Measurements from ENCODE around the gene HLA-DOA. TPM values are rescaled to one million over a fixed set of nuclear protein-coding genes. Genes with fewer than 3 reads are reported as not detected.

The HLA-DOA gene
- total and polyA plus RNA-seq, 2 donors (not counting 1 experiment from before 2014, with no cell fraction given), result 209 to 338 TPM

DNA sequence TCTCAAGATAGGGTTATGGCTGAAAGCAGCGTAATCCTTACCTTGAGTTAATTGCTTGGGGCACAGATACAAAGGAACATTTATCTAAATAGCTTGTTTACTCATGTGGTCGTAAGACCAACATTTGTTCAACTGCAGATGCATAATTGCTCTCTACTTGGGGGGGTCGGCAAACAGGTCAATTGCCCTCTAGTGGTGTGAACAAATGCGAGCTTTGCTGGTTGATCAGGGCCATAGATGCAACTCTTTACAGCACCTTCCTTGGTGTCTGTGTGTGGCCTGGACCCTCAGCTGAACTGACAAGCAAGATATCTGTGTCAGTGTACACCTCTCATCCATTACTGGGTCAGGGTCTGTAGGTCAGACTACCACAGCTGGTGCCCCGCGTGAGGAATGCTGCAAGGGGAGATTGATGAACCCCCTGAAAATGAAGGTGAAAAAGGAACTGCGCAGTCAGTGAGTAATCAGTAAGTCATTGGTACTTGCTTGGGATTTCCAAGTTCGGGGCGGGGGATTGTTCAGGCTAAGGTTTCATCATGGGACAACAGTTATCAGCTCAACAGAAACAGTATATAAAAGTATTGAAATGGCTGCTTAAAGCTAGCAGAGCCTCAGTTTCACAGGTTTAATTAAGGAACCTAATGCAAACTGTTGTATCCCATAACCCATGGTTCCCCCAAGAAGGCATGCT is 40.1 kb upstream of the HLA-DOA start:
- ChIA-PET POLR2A (interaction anchor here (1.0 to 2.2 kb wide), 2 partner anchors 24 to 203 kb away, joined by 3 to 7 read pairs; partner anchors contain the start of gene HLA-DPA1), CTCF (interaction anchor here (0.7 to 4.2 kb wide), 13 partner anchors 8 to 78 kb away, joined by 3 to 44 read pairs (median 4); no protein-coding TSS in a partner anchor)
- H3K9me3 ChIP-seq (ENCODE audit: control extremely low read depth in 1 of 3, control insufficient read depth in 2 of 3, insufficient read depth in 1 of 3, low read length in 2 of 3), result no peaks in the 10 kb centered on the region
- peaks cover 13 to 14% of the 10 kb centered on the region in 2 donors for H3K4me1 ChIP-seq (ENCODE audit: control insufficient read depth in 2 of 2, insufficient read depth in 2 of 2, low read length in 2 of 2)
- H3K9ac ChIP-seq (ENCODE audit: low read length), result no peak overlapping the region
- no peak overlapping the region for H3K27ac ChIP-seq (ENCODE audit: low read length in 2 of 2)
- intact Hi-C loops (cut with micrococcal nuclease), result no loop called here
- no peaks in the 10 kb centered on the region for H3K36me3 ChIP-seq (replicated peaks in 1 of 2; ENCODE audit: control extremely low read depth in 1 of 2, control insufficient read depth in 1 of 2, extremely low read depth in 1 of 2, insufficient read depth in 2 of 2, low read length in 1 of 2)
- H3K79me2 ChIP-seq (ENCODE audit: control insufficient read depth, insufficient read depth, low read length), result no peaks in the 10 kb centered on the region
- Mint-ChIP-seq H3K9me3 (ENCODE audit: insufficient read depth) (peaks cover 3% of the 10 kb centered on the region), H3K4me3 (peak overlapping the region; percentile 15), H3K27me3 (no peaks in the 10 kb centered on the region), H3K4me1 (peaks cover 21% of the 10 kb centered on the region), H3K27ac (no peak overlapping the region)
- TF ChIP-seq, protein P1, sequence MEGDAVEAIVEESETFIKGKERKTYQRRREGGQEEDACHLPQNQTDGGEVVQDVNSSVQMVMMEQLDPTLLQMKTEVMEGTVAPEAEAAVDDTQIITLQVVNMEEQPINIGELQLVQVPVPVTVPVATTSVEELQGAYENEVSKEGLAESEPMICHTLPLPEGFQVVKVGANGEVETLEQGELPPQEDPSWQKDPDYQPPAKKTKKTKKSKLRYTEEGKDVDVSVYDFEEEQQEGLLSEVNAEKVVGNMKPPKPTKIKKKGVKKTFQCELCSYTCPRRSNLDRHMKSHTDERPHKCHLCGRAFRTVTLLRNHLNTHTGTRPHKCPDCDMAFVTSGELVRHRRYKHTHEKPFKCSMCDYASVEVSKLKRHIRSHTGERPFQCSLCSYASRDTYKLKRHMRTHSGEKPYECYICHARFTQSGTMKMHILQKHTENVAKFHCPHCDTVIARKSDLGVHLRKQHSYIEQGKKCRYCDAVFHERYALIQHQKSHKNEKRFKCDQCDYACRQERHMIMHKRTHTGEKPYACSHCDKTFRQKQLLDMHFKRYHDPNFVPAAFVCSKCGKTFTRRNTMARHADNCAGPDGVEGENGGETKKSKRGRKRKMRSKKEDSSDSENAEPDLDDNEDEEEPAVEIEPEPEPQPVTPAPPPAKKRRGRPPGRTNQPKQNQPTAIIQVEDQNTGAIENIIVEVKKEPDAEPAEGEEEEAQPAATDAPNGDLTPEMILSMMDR (IDR thresholded peaks at IDR 0.05), result no peak
- peak overlapping the region in 1 of 5 experiments; percentile 8 for H3K4me3 ChIP-seq (ENCODE audit: control extremely low read depth in 1 of 5, extremely low read depth in 1 of 5, insufficient read depth in 1 of 5, low read depth in 2 of 5, low read length in 4 of 5)
- WGBS (ENCODE audit: insufficient coverage), result 81% methylated on average over 5 of the region's 9 CpGs
- ATAC-seq (ENCODE audit: low read depth) (peak; percentile 41), DNase-seq (peak; percentile 40)
- H3K4me2 ChIP-seq (replicated peaks; ENCODE audit: low read depth, low read length, poor library complexity, severe bottlenecking), result no peak overlapping the region
- H2AFZ ChIP-seq (ENCODE audit: insufficient read depth, low read depth, low read length, poor library complexity, severe bottlenecking), result no peak overlapping the region
- H3K27me3 ChIP-seq (replicated peaks in 1 of 4; ENCODE audit: control extremely low read depth in 1 of 4, control insufficient read depth in 3 of 4, insufficient read depth in 4 of 4, low read length in 3 of 4), result no peaks in the 10 kb centered on the region
- no peaks in the 10 kb centered on the region for H4K20me1 ChIP-seq (ENCODE audit: control insufficient read depth, insufficient read depth, low read length, poor library complexity, severe bottlenecking)

DNA sequence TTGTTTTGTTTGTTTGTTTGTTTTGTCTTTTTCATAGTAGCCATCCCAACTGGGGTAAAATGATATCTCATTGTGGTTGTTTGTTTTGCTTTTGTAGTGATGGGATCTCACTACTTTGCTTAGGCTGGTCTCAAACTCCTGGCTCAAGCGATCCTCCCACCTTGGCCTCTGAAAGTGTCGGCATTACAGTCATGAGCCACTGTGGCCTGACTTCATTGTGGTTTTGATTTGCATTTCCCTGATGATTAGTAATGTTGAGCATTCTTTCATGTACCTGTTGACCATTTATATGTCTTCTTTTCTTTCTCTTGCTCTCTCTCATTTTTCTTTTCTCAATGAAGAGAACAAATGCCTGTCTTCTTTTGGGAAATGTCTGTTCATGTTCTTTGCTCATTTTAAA is 30.8 kb upstream of the HLA-DOA start:
- ATAC-seq (ENCODE audit: low read depth) (no peak), DNase-seq (no peak)
- H3K4me3 Mint-ChIP-seq, result no peak overlapping the region
- ChIA-PET POLR2A (interaction anchor here (1.2 kb wide), 1 partner anchor 33 kb away, joined by 3 read pairs; the partner anchor contains the start of gene HLA-DPA1), CTCF (interaction anchor here (0.9 to 1.8 kb wide), 3 partner anchors 10 to 38 kb away, joined by 3 to 5 read pairs (median 3); no protein-coding TSS in a partner anchor)
- Histone ChIP-seq H3K4me1 (ENCODE audit: control insufficient read depth in 2 of 2, insufficient read depth in 2 of 2, low read length in 2 of 2) (peaks cover 0 to 3% of the 10 kb centered on the region in 2 donors), H3K27me3 (replicated peaks in 1 of 4; ENCODE audit: control extremely low read depth in 1 of 4, control insufficient read depth in 3 of 4, insufficient read depth in 4 of 4, low read length in 3 of 4) (no peaks in the 10 kb centered on the region), H3K9ac (ENCODE audit: low read length) (no peak overlapping the region), H3K36me3 (replicated peaks in 1 of 2; ENCODE audit: control extremely low read depth in 1 of 2, control insufficient read depth in 1 of 2, extremely low read depth in 1 of 2, insufficient read depth in 2 of 2, low read length in 1 of 2) (no peaks in the 10 kb centered on the region), H3K27ac (ENCODE audit: low read length in 2 of 2) (no peak overlapping the region), H3K9me3 (ENCODE audit: control extremely low read depth in 1 of 3, control insufficient read depth in 2 of 3, insufficient read depth in 1 of 3, low read length in 2 of 3) (peaks cover 0 to 9% (median 0%) of the 10 kb centered on the region in 3 donors), H3K4me2 (replicated peaks; ENCODE audit: low read depth, low read length, poor library complexity, severe bottlenecking) (no peak overlapping the region), H3K4me3 (ENCODE audit: control extremely low read depth in 1 of 5, extremely low read depth in 1 of 5, insufficient read depth in 1 of 5, low read depth in 2 of 5, low read length in 4 of 5) (no peak overlapping the region), H2AFZ (ENCODE audit: insufficient read depth, low read depth, low read length, poor library complexity, severe bottlenecking) (no peak overlapping the region), H3K79me2 (ENCODE audit: control insufficient read depth, insufficient read depth, low read length) (no peaks in the 10 kb centered on the region), H4K20me1 (ENCODE audit: control insufficient read depth, insufficient read depth, low read length, poor library complexity, severe bottlenecking) (no peaks in the 10 kb centered on the region)
- no peak for TF ChIP-seq EZH2 (IDR thresholded peaks at IDR 0.05; ENCODE audit: borderline replicate concordance, insufficient read depth, low read depth, low read length, poor library complexity, severe bottlenecking)
- TF ChIP-seq, protein P1 (IDR thresholded peaks at IDR 0.05), result no peak
- no peak overlapping the region for H3K27ac Mint-ChIP-seq
- H3K4me1 Mint-ChIP-seq, result peaks cover 8% of the 10 kb centered on the region
- H3K9me3 Mint-ChIP-seq (ENCODE audit: insufficient read depth), result peaks cover 13% of the 10 kb centered on the region
- intact Hi-C loops (cut with micrococcal nuclease), result no loop called here
- no peaks in the 10 kb centered on the region for H3K27me3 Mint-ChIP-seq
- WGBS (ENCODE audit: insufficient coverage), result 80% methylated on average over 1 of the region's 2 CpGs

Data from B cell (primary cell).